OCI-LY1 (cell line): ENCODE results near the gene LARP4B.

Source experiments
- H2AFZ ChIP-seq: fragments of 200-600 bp; sonication (generic), shearing (Covaris generic); 2 replicates; pipeline ENCODE4 v1.6.0; 2014; ENCODE audit warnings: antibody characterized with exemption, mild to moderate bottlenecking, low read length
- H3F3A ChIP-seq: fragments of 200-600 bp; sonication (generic), shearing (Covaris generic); 2 replicates; pipeline ENCODE4 v1.6.0; 2014; ENCODE audit warnings: mild to moderate bottlenecking, antibody characterized with exemption, low read length, moderate library complexity; ENCODE audit not compliant: insufficient read depth
- H3K27ac ChIP-seq: fragments of 200-600 bp; sonication (generic); 2 replicates; pipeline ENCODE4 v1.5.1; 2014; ENCODE audit warnings: low read length, mixed run types, mild to moderate bottlenecking, low read depth; ENCODE audit not compliant: poor library complexity, severe bottlenecking
- H3K27me3 ChIP-seq: fragments of 200-600 bp; sonication (generic); 2 replicates; pipeline ENCODE4 v1.6.0; 2014; ENCODE audit warnings: antibody characterized with exemption, mild to moderate bottlenecking, low read length, moderate library complexity; ENCODE audit not compliant: insufficient read depth
- H3K36me3 ChIP-seq: fragments of 200-600 bp; sonication (generic); 2 replicates; pipeline ENCODE4 v1.6.1; 2014; ENCODE audit warnings: mild to moderate bottlenecking, antibody characterized with exemption, low read length, moderate library complexity, mixed read lengths; ENCODE audit not compliant: insufficient read depth
- H3K4me1 ChIP-seq: fragments of 200-600 bp; sonication (generic); 2 replicates; pipeline ENCODE4 v1.5.1; 2014; ENCODE audit warnings: mild to moderate bottlenecking, low read length, moderate library complexity; ENCODE audit not compliant: insufficient read depth, severe bottlenecking
- H3K4me2 ChIP-seq: fragments of 200-600 bp; sonication (generic), shearing (Covaris generic); 2 replicates; pipeline ENCODE4 v1.6.1; 2014; ENCODE audit warnings: low read length
- H3K4me3 ChIP-seq: fragments of 200-600 bp; sonication (generic); 2 replicates; pipeline ENCODE4 v1.5.1; 2014; ENCODE audit warnings: low read length, low read depth, mild to moderate bottlenecking, mixed read lengths; ENCODE audit not compliant: poor library complexity, severe bottlenecking
- H3K79me2 ChIP-seq: fragments of 200-600 bp; shearing (Covaris generic); 2 replicates; pipeline ENCODE4 v1.6.1; 2016; ENCODE audit warnings: mixed run types, low read length, mixed read lengths; ENCODE audit not compliant: insufficient read depth
- H3K9ac ChIP-seq: fragments of 200-600 bp; sonication (generic), shearing (Covaris generic); 2 replicates; pipeline ENCODE4 v1.6.1; 2014; ENCODE audit warnings: mild to moderate bottlenecking, low read length, mixed read lengths
- H3K9me2 ChIP-seq: fragments of 200-600 bp; sonication (generic), shearing (Covaris generic); 2 replicates; pipeline ENCODE4 v1.6.1; 2014; ENCODE audit warnings: low read depth, mild to moderate bottlenecking, low read length, mixed read lengths
- H3K9me3 ChIP-seq: fragments of 200-600 bp; shearing (Covaris generic); 2 replicates; pipeline ENCODE4 v1.6.1; 2014; ENCODE audit warnings: low read length, mixed read lengths
- H4K20me1 ChIP-seq: fragments of 200-600 bp; sonication (generic), shearing (Covaris generic); 2 replicates; pipeline ENCODE4 v1.6.0; 2016; ENCODE audit warnings: mild to moderate bottlenecking, low read length; ENCODE audit not compliant: insufficient read depth
- EZH2 ChIP-seq: fragments of 200-600 bp; sonication (generic), shearing (Covaris generic); IDR thresholded peaks from 2 replicates; pipeline ENCODE4 v1.8.0; 2017; ENCODE audit warnings: borderline replicate concordance, mixed run types, mild to moderate bottlenecking, antibody characterized with exemption, low read length, moderate library complexity, mixed read lengths
- TF ChIP-seq, protein P1 (sequence below): fragments of 200-600 bp; sonication (generic), shearing (Covaris generic); IDR thresholded peaks from 2 replicates; pipeline ENCODE4 v1.5.1; 2017; ENCODE audit warnings: mild to moderate bottlenecking, antibody characterized with exemption, low read length, moderate library complexity, mixed read lengths

LARP4B gene

DNA sequence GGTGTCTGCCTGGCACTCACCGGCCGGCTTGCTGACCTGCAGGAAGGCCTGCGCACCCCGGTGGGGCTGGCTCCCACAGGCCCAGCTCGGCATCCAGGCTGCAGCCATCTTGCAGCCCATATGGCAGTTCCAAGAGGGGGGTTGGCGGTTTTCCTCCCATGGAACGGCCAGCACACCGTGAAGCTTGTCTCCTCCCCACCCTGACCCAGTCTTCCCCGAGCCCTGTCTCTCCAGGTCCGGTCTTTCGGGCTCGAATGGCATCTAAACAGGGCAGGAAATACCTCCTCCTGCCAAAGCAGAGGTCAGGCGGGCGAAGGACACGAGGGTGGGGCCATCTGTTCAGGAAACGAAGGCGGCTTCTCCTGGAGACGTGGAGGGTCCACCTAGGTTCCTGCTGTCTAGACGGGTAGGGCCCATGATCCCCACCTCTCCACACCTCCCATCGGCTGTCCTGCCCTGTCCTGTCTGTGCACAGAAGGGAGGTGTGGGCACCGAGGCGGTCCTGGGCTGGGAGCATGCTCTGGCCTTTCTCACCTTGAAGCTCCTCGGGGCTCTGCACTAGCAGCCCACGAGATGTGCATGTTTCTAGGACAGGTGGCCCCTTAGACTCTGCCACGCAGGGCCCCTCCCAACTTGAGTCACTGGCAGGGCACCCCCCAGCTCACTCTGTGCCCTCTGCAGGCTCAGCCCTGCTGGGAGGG, 128.3 kb downstream of the LARP4B start:
- no peaks in the 10 kb centered on the region for H3K79me2 ChIP-seq
- H3K27me3 ChIP-seq = no peaks in the 10 kb centered on the region
- H3K9me3 ChIP-seq = peaks cover 6% of the 10 kb centered on the region
- H3K4me2 ChIP-seq = no peak overlapping the region
- H3K4me3 ChIP-seq = no peak overlapping the region
- H3K9me2 ChIP-seq = no peaks in the 10 kb centered on the region
- no peak overlapping the region for H3K9ac ChIP-seq
- H4K20me1 ChIP-seq = no peaks in the 10 kb centered on the region
- peaks cover 23% of the 10 kb centered on the region for H3K36me3 ChIP-seq
- TF ChIP-seq, protein P1, sequence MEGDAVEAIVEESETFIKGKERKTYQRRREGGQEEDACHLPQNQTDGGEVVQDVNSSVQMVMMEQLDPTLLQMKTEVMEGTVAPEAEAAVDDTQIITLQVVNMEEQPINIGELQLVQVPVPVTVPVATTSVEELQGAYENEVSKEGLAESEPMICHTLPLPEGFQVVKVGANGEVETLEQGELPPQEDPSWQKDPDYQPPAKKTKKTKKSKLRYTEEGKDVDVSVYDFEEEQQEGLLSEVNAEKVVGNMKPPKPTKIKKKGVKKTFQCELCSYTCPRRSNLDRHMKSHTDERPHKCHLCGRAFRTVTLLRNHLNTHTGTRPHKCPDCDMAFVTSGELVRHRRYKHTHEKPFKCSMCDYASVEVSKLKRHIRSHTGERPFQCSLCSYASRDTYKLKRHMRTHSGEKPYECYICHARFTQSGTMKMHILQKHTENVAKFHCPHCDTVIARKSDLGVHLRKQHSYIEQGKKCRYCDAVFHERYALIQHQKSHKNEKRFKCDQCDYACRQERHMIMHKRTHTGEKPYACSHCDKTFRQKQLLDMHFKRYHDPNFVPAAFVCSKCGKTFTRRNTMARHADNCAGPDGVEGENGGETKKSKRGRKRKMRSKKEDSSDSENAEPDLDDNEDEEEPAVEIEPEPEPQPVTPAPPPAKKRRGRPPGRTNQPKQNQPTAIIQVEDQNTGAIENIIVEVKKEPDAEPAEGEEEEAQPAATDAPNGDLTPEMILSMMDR = no peak
- no peak for TF ChIP-seq EZH2
- no peak overlapping the region for H2AFZ ChIP-seq
- H3F3A ChIP-seq = no peaks in the 10 kb centered on the region
- peaks cover 15% of the 10 kb centered on the region for H3K4me1 ChIP-seq
- H3K27ac ChIP-seq = peak overlapping the region; percentile 45

GRCh38 chr10:802506-802905, 129.0 kb downstream of the LARP4B start:
- H3K27me3 ChIP-seq = no peaks in the 10 kb centered on the region
- H3K36me3 ChIP-seq = peaks cover 22% of the 10 kb centered on the region
- H4K20me1 ChIP-seq = no peaks in the 10 kb centered on the region
- H3K4me3 ChIP-seq = no peak overlapping the region
- peaks cover 15% of the 10 kb centered on the region for H3K4me1 ChIP-seq
- no peak overlapping the region for H3K4me2 ChIP-seq
- no peak overlapping the region for H3K27ac ChIP-seq
- H3F3A ChIP-seq = no peaks in the 10 kb centered on the region
- H3K79me2 ChIP-seq = no peaks in the 10 kb centered on the region
- H3K9me2 ChIP-seq = no peaks in the 10 kb centered on the region
- no peak for TF ChIP-seq EZH2
- TF ChIP-seq, protein P1 = no peak
- no peak overlapping the region for H2AFZ ChIP-seq
- no peak overlapping the region for H3K9ac ChIP-seq
- peaks cover 6% of the 10 kb centered on the region for H3K9me3 ChIP-seq

GRCh38 chr10:797179-797578, 134.3 kb downstream of the LARP4B start:
- Histone ChIP-seq H3K79me2 (no peaks in the 10 kb centered on the region), H3K4me2 (no peak overlapping the region), H2AFZ (no peak overlapping the region), H3K9me3 (peaks cover 14% of the 10 kb centered on the region), H3K9me2 (no peaks in the 10 kb centered on the region), H3K4me1 (no peaks in the 10 kb centered on the region), H3K9ac (no peak overlapping the region), H3F3A (no peaks in the 10 kb centered on the region), H3K4me3 (no peak overlapping the region), H3K36me3 (peaks cover 24% of the 10 kb centered on the region), H3K27ac (no peak overlapping the region), H4K20me1 (no peaks in the 10 kb centered on the region), H3K27me3 (no peaks in the 10 kb centered on the region)
- TF ChIP-seq, protein P1 = no peak
- TF ChIP-seq EZH2 = no peak
